Epithelial cell of esophagus (primary cell): Measurements from ENCODE around the gene PHLDA3.

Experiments used
- DNase-seq: peaks from one replicate; pipeline ENCODE4 v3.0.0; 2010; ENCODE audit warnings: low read depth
- H3K4me3 ChIP-seq: 2 replicates; pipeline ENCODE4 v1.5.1; 2011; ENCODE audit warnings: mild to moderate bottlenecking, low read length, control low read depth
- CTCF ChIP-seq: IDR thresholded peaks from 2 replicates; pipeline ENCODE4 v1.5.1; 2011; ENCODE audit warnings: low read depth, mild to moderate bottlenecking, low read length, control low read depth, inconsistent platforms; ENCODE audit not compliant: insufficient read depth; ENCODE audit errors: missing control alignments

The PHLDA3 gene

GRCh38 chr1:201513498-201514243 lies 44.7 kb upstream of the PHLDA3 start:
- no peak for DNase-seq
- no peak overlapping the region for H3K4me3 ChIP-seq
- no peak for TF ChIP-seq CTCF

GRCh38 chr1:201511941-201512539 lies 43.1 kb upstream of the PHLDA3 start:
- TF ChIP-seq CTCF: no peak
- no peak overlapping the region for H3K4me3 ChIP-seq
- no peak for DNase-seq

GRCh38 chr1:201511396-201511940 lies 42.5 kb upstream of the PHLDA3 start:
- no peak for TF ChIP-seq CTCF
- H3K4me3 ChIP-seq: no peak overlapping the region
- no peak for DNase-seq

- no peak for TF ChIP-seq CTCF
- H3K4me3 ChIP-seq: no peak overlapping the region
- no peak for DNase-seq
Measured at GRCh38 chr1:201510734-201511133, 41.7 kb upstream of the PHLDA3 start.

GRCh38 chr1:201509601-201510374 lies 40.8 kb upstream of the PHLDA3 start:
- no peak for TF ChIP-seq CTCF
- H3K4me3 ChIP-seq: no peak overlapping the region
- no peak for DNase-seq

- peak; percentile 29 for DNase-seq
- no peak for TF ChIP-seq CTCF
- H3K4me3 ChIP-seq: no peak overlapping the region
Measured at GRCh38 chr1:201508809-201509208, 39.8 kb upstream of the PHLDA3 start.
